B cell (primary cell): Measurements from ENCODE around the gene AP5B1. TPM values are rescaled to one million over a fixed set of nuclear protein-coding genes. Genes with fewer than 3 reads are reported as not detected.
A peak's percentile ranks its signal among the peaks of the same experiment; 100 is the strongest.

ENCODE experiments used
- ATAC-seq: fragments of 200-7000 bp; cut with Tn5 transposase; one replicate; pipeline ENCODE4 v1.10.0; 2021; ENCODE audit warnings: low read depth, mild to moderate bottlenecking, moderate number of reproducible peaks, moderate library complexity
- CTCF ChIA-PET: fragments of 350-600 bp; sonication (Branson Sonifier 250); formaldehyde crosslinking; loops from one replicate; lab custom pipeline; 2021; ENCODE audit warnings: antibody characterized with exemption, inconsistent platforms; lab: Charles Lee
- POLR2A ChIA-PET: fragments of 350-600 bp; sonication (Branson Sonifier 250); formaldehyde crosslinking; loops from one replicate; lab custom pipeline; 2021; ENCODE audit warnings: antibody characterized with exemption; lab: Charles Lee
- DNase-seq: peaks from one replicate; pipeline ENCODE4 v3.0.0; 2013
- H2AFZ ChIP-seq: 2 replicates; pipeline ENCODE4 v1.6.1; 2012; ENCODE audit warnings: mild to moderate bottlenecking, low read depth, low read length; ENCODE audit not compliant: insufficient read depth, poor library complexity, severe bottlenecking
- H3K27ac ChIP-seq, 2 donors: 1 replicate in 1 of 2; 2 replicates in 1 of 2; pipeline ENCODE4 v1.5.1; 2012 to 2013; ENCODE audit warnings: low read length in 2 of 2, mild to moderate bottlenecking in 2 of 2, moderate library complexity in 1 of 2
- H3K27me3 ChIP-seq, 4 experiments: fragments of 200-600 bp in 1 of 4; sonication (generic) in 1 of 4; replicated peaks in 1 of 4; 1 replicate in 2 of 4; 2 replicates in 2 of 4; pipeline versions ENCODE4 v1.6.1 to v1.7.0; 2013 to 2016; ENCODE audit warnings: low read length in 3 of 4, mild to moderate bottlenecking in 2 of 4, mixed read lengths in 1 of 4, moderate library complexity in 1 of 4; ENCODE audit not compliant: insufficient read depth in 4 of 4, control insufficient read depth in 3 of 4; ENCODE audit errors: control extremely low read depth in 1 of 4
- H3K36me3 ChIP-seq, 2 experiments: replicated peaks in 1 of 2; 1 replicate in 1 of 2; 2 replicates in 1 of 2; pipeline versions ENCODE4 v1.6.1 to v1.7.1; 2013; ENCODE audit warnings: low read length in 1 of 2; ENCODE audit not compliant: insufficient read depth in 2 of 2, control insufficient read depth in 1 of 2; ENCODE audit errors: control extremely low read depth in 1 of 2, extremely low read depth in 1 of 2
- H3K4me1 ChIP-seq, 2 donors: fragments of 200-600 bp in 1 of 2; sonication (generic) in 1 of 2; 1 replicate in 1 of 2; 2 replicates in 1 of 2; pipeline versions ENCODE4 v1.5.1 to v1.6.1; 2013 to 2017; ENCODE audit warnings: low read length in 2 of 2; ENCODE audit not compliant: control insufficient read depth in 2 of 2, insufficient read depth in 2 of 2
- H3K4me2 ChIP-seq: replicated peaks from 2 replicates; pipeline ENCODE3; 2012; ENCODE audit warnings: mild to moderate bottlenecking, low read depth, low read length; ENCODE audit not compliant: poor library complexity, severe bottlenecking
- H3K4me3 ChIP-seq, 5 experiments: fragments of 200-600 bp in 1 of 5; sonication (generic) in 1 of 5; 1 replicate in 3 of 5; 2 replicates in 2 of 5; pipeline versions ENCODE4 v1.5.1 to v1.7.0; 2011 to 2016; ENCODE audit warnings: low read length in 4 of 5, mild to moderate bottlenecking in 4 of 5, low read depth in 2 of 5, control low read depth in 1 of 5, moderate library complexity in 1 of 5; ENCODE audit not compliant: insufficient read depth in 1 of 5; ENCODE audit errors: control extremely low read depth in 1 of 5, extremely low read depth in 1 of 5
- H3K79me2 ChIP-seq: fragments of 200-600 bp; sonication (generic); one replicate; pipeline ENCODE4 v1.6.0; 2016; ENCODE audit warnings: low read length; ENCODE audit not compliant: control insufficient read depth, insufficient read depth
- H3K9ac ChIP-seq: fragments of 200-600 bp; sonication (generic); 2 replicates; pipeline ENCODE4 v1.6.1; 2017; ENCODE audit warnings: mild to moderate bottlenecking, low read length, moderate library complexity
- H3K9me3 ChIP-seq, 3 donors: one replicate each; pipeline versions ENCODE4 v1.6.1 to v1.7.1; 2013; ENCODE audit warnings: low read length in 2 of 3; ENCODE audit not compliant: control insufficient read depth in 2 of 3, insufficient read depth in 1 of 3; ENCODE audit errors: control extremely low read depth in 1 of 3
- H4K20me1 ChIP-seq: 2 replicates; pipeline ENCODE4 v1.6.0; 2012; ENCODE audit warnings: mild to moderate bottlenecking, low read length; ENCODE audit not compliant: insufficient read depth, control insufficient read depth, poor library complexity, severe bottlenecking
- H3K27ac Mint-ChIP-seq: one replicate; pipeline ENCODE4 v1.8.0; 2021; ENCODE audit warnings: mixed read lengths
- H3K27me3 Mint-ChIP-seq: one replicate; pipeline ENCODE4 v1.8.0; 2021; ENCODE audit warnings: mixed read lengths
- H3K4me1 Mint-ChIP-seq: one replicate; pipeline ENCODE4 v1.8.0; 2021; ENCODE audit warnings: mixed read lengths
- H3K4me3 Mint-ChIP-seq: one replicate; pipeline ENCODE4 v1.8.0; 2021; ENCODE audit warnings: mixed read lengths
- H3K9me3 Mint-ChIP-seq: one replicate; pipeline ENCODE4 v1.8.0; 2022; ENCODE audit warnings: mixed read lengths; ENCODE audit not compliant: insufficient read depth
- CTCF ChIP-seq: fragments of 200-600 bp; IDR thresholded peaks from one replicate; pipeline ENCODE4 v1.8.0; 2022; ENCODE audit warnings: antibody characterized with exemption, mild to moderate bottlenecking
- EZH2 ChIP-seq: IDR thresholded peaks from 2 replicates; pipeline ENCODE4 v1.6.1; 2012; ENCODE audit warnings: borderline replicate concordance, low read depth, mild to moderate bottlenecking, moderate library complexity, low read length; ENCODE audit not compliant: insufficient read depth, poor library complexity, severe bottlenecking
- WGBS: methylation state at CpG from one replicate; pipeline ENCODE4 v1.1.5; 2013; ENCODE audit warnings: missing lambda C conversion rate; ENCODE audit not compliant: insufficient coverage; 5-methylcytosine and 5-hydroxymethylcytosine counted together
- intact Hi-C: fragments of 100-400 bp; cut with micrococcal nuclease; formaldehyde crosslinking; loops from one replicate; pipeline ENCODE4 v1.10.0; 2022
- polyA plus RNA-seq: library from polyadenylated mRNA; depleted of rRNA; stranded (reverse); fragments of >200 nt; gene quantifications from 2 replicates; pipeline ENCODE4 v1.2.3, GENCODE V29; 2012
- total RNA-seq, 2 donors: library from RNA; stranded (reverse); fragments of 120-200 nt in 1 of 2; gene quantifications; 1 replicate in 1 of 2; 2 replicates in 1 of 2; pipeline versions ENCODE4 v1.2.3 to v1.2.4, GENCODE V29; 2013 to 2022

AP5B1 gene
- total and polyA plus RNA-seq, 2 donors (not counting 1 experiment from before 2014, with no cell fraction given): 9.6 to 25.2 TPM

GRCh38 chr11:65781152-65781961 lies 581 bp upstream of the AP5B1 start:
- TF ChIP-seq CTCF (peak; percentile 60), EZH2 (no peak)
- H3K27me3 ChIP-seq: peaks cover 0 to 11% (median 3%) of the 10 kb centered on the region in 4 experiments
- DNase-seq (no peak), ATAC-seq (peak; percentile 55)
- peak overlapping the region; percentile 57 for H3K9ac ChIP-seq
- H3K9me3 ChIP-seq: no peaks in the 10 kb centered on the region
- H3K36me3 ChIP-seq: peaks cover 0 to 20% of the 10 kb centered on the region in 2 experiments
- peaks cover 26% of the 10 kb centered on the region for H3K79me2 ChIP-seq
- H3K4me3 Mint-ChIP-seq: peak overlapping the region; percentile 63
- intact Hi-C loops: loop anchor here (2.0 kb wide), 2 partner anchors 61 to 77 kb away; partner anchors contain the start of genes CFL1 and RNASEH2C
- POLR2A ChIA-PET: interaction anchor here (0.6 to 1.7 kb wide), 4 partner anchors 36 to 269 kb away, joined by 3 to 10 read pairs (median 5); partner anchors contain the start of gene KAT5
- H3K27ac ChIP-seq: no peak overlapping the region
- H3K27me3 Mint-ChIP-seq: no peaks in the 10 kb centered on the region
- H4K20me1 ChIP-seq: peaks cover 33% of the 10 kb centered on the region
- no peak overlapping the region for H3K27ac Mint-ChIP-seq
- peaks cover 17 to 21% of the 10 kb centered on the region in 2 donors for H3K4me1 ChIP-seq
- WGBS: 14% methylated on average over 79 of the region's 83 CpGs
- H3K4me1 Mint-ChIP-seq: peaks cover 20% of the 10 kb centered on the region
- H2AFZ ChIP-seq: peak overlapping the region; percentile 68
- H3K4me2 ChIP-seq: peak overlapping the region; percentile 96
- H3K4me3 ChIP-seq: peak overlapping the region in 3 of 5 experiments; percentile 44 to 81 (median 53)
- CTCF ChIA-PET: interaction anchor here (0.5 to 6.2 kb wide), 18 partner anchors 10 to 263 kb away, joined by 3 to 90 read pairs (median 9); partner anchors contain the start of genes KAT5, MUS81 and SNX32
- no peaks in the 10 kb centered on the region for H3K9me3 Mint-ChIP-seq
